GM12878 (cell line): ENCODE results near the gene LAMB1.

ENCODE experiments used
- CBX3 ChIP-seq: fragments of 200-600 bp; sonication (generic); IDR thresholded peaks from 2 replicates; pipeline ENCODE4 v1.6.1; 2016; ENCODE audit warnings: low read depth, borderline replicate concordance
- JUND ChIP-seq: IDR thresholded peaks from 2 replicates; pipeline ENCODE4 v1.6.1; 2012; ENCODE audit warnings: low read depth, mild to moderate bottlenecking, low read length, improper control_type of control experiment, moderate library complexity
- ZBTB33 ChIP-seq: fragments of 450-650 bp; IDR thresholded peaks from 2 replicates; pipeline ENCODE4 v1.6.1; 2017; ENCODE audit warnings: mild to moderate bottlenecking

- no peak for TF ChIP-seq JUND
- TF ChIP-seq ZBTB33, result no peak
- TF ChIP-seq CBX3, result no peak
Measured at GRCh38 chr7:108020585-108020984, 17.6 kb upstream of the LAMB1 start.
